HUES48 (cell line): ENCODE data around the gene GPC5.

Source experiments
- H3K27ac ChIP-seq: one replicate; pipeline ENCODE4 v1.7.0; 2013; ENCODE audit warnings: low read depth, low read length, inconsistent platforms
- H3K27me3 ChIP-seq: 2 replicates; pipeline ENCODE4 v1.6.1; 2013; ENCODE audit warnings: mild to moderate bottlenecking, low read length; ENCODE audit not compliant: control insufficient read depth, insufficient read depth
- H3K36me3 ChIP-seq: 2 replicates; pipeline ENCODE4 v1.6.1; 2013; ENCODE audit warnings: low read length; ENCODE audit not compliant: control insufficient read depth, insufficient read depth
- H3K4me1 ChIP-seq: 2 replicates; pipeline ENCODE4 v1.6.1; 2013; ENCODE audit warnings: mild to moderate bottlenecking, low read length; ENCODE audit not compliant: control insufficient read depth, insufficient read depth
- H3K4me3 ChIP-seq: 2 replicates; pipeline ENCODE4 v1.5.1; 2013; ENCODE audit warnings: mild to moderate bottlenecking, low read depth, low read length
- H3K9ac ChIP-seq: 2 replicates; pipeline ENCODE4 v1.6.1; 2013; ENCODE audit warnings: mild to moderate bottlenecking, low read depth, low read length, moderate library complexity
- H3K9me3 ChIP-seq: 2 replicates; pipeline ENCODE4 v1.6.1; 2013; ENCODE audit warnings: low read length; ENCODE audit not compliant: control insufficient read depth, insufficient read depth

GPC5 gene

DNA sequence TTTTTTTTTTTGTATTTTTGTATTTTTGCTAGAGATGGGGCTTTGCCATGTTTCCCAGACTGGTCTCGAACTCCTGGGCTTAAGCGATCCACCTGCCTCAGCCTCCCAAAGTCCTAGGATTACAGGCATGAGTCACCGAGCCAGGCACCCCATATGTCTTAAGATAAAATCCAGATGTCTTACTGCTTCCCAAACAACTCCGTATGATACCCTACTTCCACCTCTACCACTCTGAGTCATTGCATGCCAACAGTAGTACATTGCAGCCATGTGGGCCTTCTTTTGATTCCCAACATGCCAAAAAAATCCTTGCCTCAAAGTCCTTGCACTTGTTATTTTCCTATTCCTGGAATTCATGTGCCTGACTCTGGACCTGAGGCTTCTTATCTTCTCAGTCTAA lies 799.2 kb downstream of the GPC5 start:
- Histone ChIP-seq H3K27ac (no peak overlapping the region), H3K4me3 (no peak overlapping the region), H3K9me3 (no peaks in the 10 kb centered on the region), H3K9ac (no peak overlapping the region), H3K4me1 (no peaks in the 10 kb centered on the region), H3K27me3 (no peaks in the 10 kb centered on the region), H3K36me3 (no peaks in the 10 kb centered on the region)

DNA sequence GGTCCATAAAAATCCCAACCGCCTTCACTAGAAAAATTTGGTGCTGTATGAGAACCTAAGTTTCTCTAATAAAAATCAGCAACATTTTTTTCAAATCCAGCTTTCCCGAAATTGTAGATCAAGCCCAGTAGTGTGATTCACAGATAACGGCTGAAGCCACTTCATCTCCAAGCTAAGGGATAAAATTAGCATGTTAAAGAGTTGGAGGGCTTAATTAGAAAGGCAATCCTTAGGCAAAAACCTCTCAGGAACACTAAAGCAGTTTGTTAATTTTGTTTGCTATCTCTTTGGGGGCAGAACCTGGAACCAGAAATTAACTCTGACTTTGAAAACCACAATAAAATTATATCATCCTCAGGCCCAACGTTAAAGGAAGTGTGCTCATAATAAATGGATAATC lies 820.2 kb downstream of the GPC5 start:
- no peaks in the 10 kb centered on the region for H3K9me3 ChIP-seq
- H3K4me1 ChIP-seq = peaks cover 13% of the 10 kb centered on the region
- no peak overlapping the region for H3K27ac ChIP-seq
- H3K36me3 ChIP-seq = no peaks in the 10 kb centered on the region
- no peak overlapping the region for H3K9ac ChIP-seq
- 0 out of 2 replicates have a peak overlapping the region, but pooled peaks have one; percentile 23 for H3K4me3 ChIP-seq
- no peaks in the 10 kb centered on the region for H3K27me3 ChIP-seq

DNA sequence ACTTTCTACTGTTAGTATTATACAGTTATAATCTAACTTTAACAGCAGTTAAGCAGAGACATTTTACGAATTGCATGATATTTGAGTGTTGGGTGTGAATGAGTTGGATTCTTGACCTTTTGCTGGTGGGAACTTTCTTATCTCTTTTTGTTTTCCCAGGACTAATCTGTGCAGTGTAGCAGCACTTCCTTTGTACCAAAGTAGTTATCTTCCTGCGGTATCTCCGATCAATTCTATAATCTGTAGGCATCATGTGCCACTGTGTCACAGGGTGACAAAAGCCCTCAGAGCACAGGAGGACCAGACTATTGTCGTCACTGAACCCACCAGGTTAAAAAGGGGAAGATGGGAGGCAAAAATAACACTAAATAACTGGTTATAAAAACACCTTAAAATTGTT lies 823.5 kb downstream of the GPC5 start:
- no peak overlapping the region for H3K9ac ChIP-seq
- no peaks in the 10 kb centered on the region for H3K27me3 ChIP-seq
- H3K4me1 ChIP-seq = peaks cover 13% of the 10 kb centered on the region
- no peaks in the 10 kb centered on the region for H3K36me3 ChIP-seq
- no peak overlapping the region for H3K4me3 ChIP-seq
- H3K27ac ChIP-seq = no peak overlapping the region
- no peaks in the 10 kb centered on the region for H3K9me3 ChIP-seq

DNA sequence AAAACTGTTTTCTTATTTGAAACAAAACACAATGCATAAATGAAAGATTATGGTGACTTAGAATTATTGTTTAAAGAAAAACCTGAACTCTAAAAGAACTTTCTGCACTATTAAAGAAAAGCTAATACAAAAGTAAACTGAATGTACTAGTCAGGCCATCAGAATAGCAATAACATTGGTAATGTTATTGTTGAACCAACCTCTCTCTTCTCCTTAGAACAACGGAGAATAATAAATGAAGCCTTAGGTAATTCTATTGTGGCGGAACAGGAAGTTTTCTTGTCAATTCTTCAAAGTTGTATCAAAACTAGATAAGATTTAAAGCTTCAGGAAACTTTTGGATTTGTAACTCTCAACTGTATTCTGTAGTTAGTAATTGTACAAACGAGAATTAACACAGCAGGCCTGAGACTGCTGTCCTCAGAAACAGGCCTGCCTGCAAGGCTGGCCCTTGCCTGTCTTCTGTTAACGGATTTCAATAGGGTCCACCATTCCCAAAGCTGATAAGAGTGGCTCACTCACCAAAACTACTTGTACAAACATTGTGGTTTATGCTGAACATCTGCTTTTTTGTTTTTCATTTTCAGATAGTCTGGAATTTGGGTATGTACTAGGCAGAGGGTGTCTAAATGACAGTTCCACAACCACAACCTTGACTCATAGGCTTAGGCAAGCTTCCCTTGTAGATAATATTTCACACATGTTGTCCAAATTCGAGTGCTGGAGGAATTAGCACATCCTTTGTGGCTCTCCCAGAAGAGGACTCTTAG lies 825.8 kb downstream of the GPC5 start:
- no peaks in the 10 kb centered on the region for H3K27me3 ChIP-seq
- no peak overlapping the region for H3K9ac ChIP-seq
- no peaks in the 10 kb centered on the region for H3K36me3 ChIP-seq
- H3K9me3 ChIP-seq = no peaks in the 10 kb centered on the region
- peaks cover 2% of the 10 kb centered on the region for H3K4me1 ChIP-seq
- no peak overlapping the region for H3K27ac ChIP-seq
- no peak overlapping the region for H3K4me3 ChIP-seq

DNA sequence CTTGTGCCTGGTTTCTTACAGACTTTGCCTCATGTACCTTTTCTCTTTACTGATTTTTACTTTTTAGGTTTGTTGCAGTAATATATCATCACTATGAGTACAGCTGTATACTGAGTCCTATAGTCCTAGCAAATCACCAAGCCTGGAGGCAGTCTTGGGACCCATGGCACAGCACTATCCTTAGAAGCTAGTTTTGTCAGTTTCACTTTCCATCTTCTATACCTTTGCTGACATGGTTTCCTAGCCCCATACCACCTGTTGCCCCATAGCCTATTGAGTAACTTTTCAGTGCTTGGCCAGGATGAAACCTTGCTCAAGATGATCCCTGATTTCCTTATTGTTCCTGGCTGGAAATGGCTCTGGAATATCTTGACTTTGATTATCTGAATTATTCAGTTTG lies 826.4 kb downstream of the GPC5 start:
- no peaks in the 10 kb centered on the region for H3K4me1 ChIP-seq
- no peaks in the 10 kb centered on the region for H3K27me3 ChIP-seq
- no peak overlapping the region for H3K4me3 ChIP-seq
- no peaks in the 10 kb centered on the region for H3K36me3 ChIP-seq
- no peaks in the 10 kb centered on the region for H3K9me3 ChIP-seq
- H3K27ac ChIP-seq = no peak overlapping the region
- no peak overlapping the region for H3K9ac ChIP-seq

- Histone ChIP-seq H3K9ac (no peak overlapping the region), H3K4me1 (no peaks in the 10 kb centered on the region), H3K27me3 (no peaks in the 10 kb centered on the region)
Observed at GRCh38 chr13:92225861-92226260, 827.4 kb downstream of the GPC5 start.

GRCh38 chr13:92232871-92233270 lies 834.5 kb downstream of the GPC5 start:
- H3K9me3 ChIP-seq = no peaks in the 10 kb centered on the region
- no peak overlapping the region for H3K9ac ChIP-seq
- no peak overlapping the region for H3K4me3 ChIP-seq
- H3K4me1 ChIP-seq = no peaks in the 10 kb centered on the region
- no peak overlapping the region for H3K27ac ChIP-seq
- no peaks in the 10 kb centered on the region for H3K27me3 ChIP-seq
- no peaks in the 10 kb centered on the region for H3K36me3 ChIP-seq

More at GRCh38 chr13:92225861-92226260, 827.4 kb downstream of the GPC5 start:
- H3K4me3 ChIP-seq = no peak overlapping the region
- no peaks in the 10 kb centered on the region for H3K9me3 ChIP-seq
- no peak overlapping the region for H3K27ac ChIP-seq
- no peaks in the 10 kb centered on the region for H3K36me3 ChIP-seq

GRCh38 chr13:92251671-92252210 lies 853.3 kb downstream of the GPC5 start:
- Histone ChIP-seq H3K4me1 (no peaks in the 10 kb centered on the region), H3K36me3 (no peaks in the 10 kb centered on the region), H3K27ac (no peak overlapping the region), H3K4me3 (no peak overlapping the region), H3K9me3 (no peaks in the 10 kb centered on the region), H3K27me3 (no peaks in the 10 kb centered on the region), H3K9ac (no peak overlapping the region)

GRCh38 chr13:92255526-92255925 lies 857.1 kb downstream of the GPC5 start:
- H3K27me3 ChIP-seq = no peaks in the 10 kb centered on the region
- no peaks in the 10 kb centered on the region for H3K36me3 ChIP-seq
- H3K9me3 ChIP-seq = no peaks in the 10 kb centered on the region
- H3K27ac ChIP-seq = no peak overlapping the region
- no peaks in the 10 kb centered on the region for H3K4me1 ChIP-seq
- H3K9ac ChIP-seq = no peak overlapping the region
- no peak overlapping the region for H3K4me3 ChIP-seq

DNA sequence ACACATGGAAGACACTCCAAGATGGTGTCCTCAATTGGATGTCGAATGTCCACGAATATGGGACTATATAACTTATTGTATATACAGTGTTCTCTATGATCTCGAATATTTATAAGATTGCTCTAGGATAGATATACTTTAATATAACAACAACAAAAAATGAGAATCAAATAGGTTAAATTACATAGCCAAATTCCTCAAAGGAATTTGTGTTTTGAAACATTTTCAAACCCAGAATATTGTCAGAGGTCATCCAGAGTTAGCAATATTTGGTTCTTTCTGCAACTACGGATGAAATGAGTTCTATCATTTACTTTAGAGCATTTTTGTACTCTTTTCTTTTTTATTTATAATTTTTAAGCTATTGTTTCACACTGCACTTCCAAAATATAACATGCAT lies 857.8 kb downstream of the GPC5 start:
- Histone ChIP-seq H3K36me3 (no peaks in the 10 kb centered on the region), H3K27ac (no peak overlapping the region), H3K27me3 (no peaks in the 10 kb centered on the region), H3K4me1 (no peaks in the 10 kb centered on the region), H3K9ac (no peak overlapping the region), H3K9me3 (no peaks in the 10 kb centered on the region), H3K4me3 (no peak overlapping the region)

DNA sequence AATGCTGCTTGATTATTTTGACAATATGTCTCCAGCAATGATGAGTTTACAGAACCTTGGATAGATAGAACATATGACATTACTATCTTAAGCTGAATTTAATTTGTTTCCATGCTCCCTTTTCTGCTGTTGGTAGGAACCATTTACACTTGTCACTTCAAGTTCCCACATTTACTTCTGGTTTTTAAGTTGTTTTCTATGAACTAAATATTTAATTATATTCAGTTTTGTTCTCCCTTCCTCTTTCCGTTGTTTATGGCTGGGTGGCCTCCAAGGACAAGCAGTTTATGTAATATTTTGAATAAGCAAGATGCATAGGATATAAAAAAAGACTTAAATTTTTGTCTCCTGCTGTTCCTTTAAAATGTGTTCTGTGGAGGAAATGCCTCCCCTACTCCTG lies 860.6 kb downstream of the GPC5 start:
- H3K4me3 ChIP-seq = no peak overlapping the region
- no peaks in the 10 kb centered on the region for H3K4me1 ChIP-seq
- H3K36me3 ChIP-seq = no peaks in the 10 kb centered on the region
- H3K9ac ChIP-seq = no peak overlapping the region
- no peak overlapping the region for H3K27ac ChIP-seq
- H3K9me3 ChIP-seq = no peaks in the 10 kb centered on the region
- no peaks in the 10 kb centered on the region for H3K27me3 ChIP-seq
